ENCODE data around the gene CYP4F8. TPM values are rescaled to one million over a fixed set of nuclear protein-coding genes. Genes with fewer than 3 reads are reported as not detected.

Gene CYP4F8
- total RNA-seq, 4 donors from 2014 or later, result not detected

DNA sequence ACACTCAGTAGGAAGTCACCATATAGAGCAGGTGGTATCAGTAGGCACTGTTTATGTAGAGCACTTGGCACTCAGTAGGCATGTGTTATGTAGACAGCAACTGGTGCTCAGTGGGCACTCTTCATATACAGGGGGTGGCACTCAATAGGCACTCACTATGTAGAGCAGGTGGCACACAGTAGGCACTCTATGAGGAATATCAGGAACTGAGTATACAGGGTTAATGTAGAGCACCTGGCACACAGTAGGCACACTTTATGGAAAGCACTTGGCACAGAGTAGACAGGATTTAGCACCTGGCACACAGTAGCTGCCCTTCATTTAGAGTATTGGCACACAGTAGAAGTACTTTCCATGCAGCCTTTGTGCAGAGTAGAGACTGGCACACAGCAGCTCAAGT, 24.6 kb downstream of the CYP4F8 start:
- peak overlapping the region in 3 of 4 donors; percentile 70 to 95 (median 90) for H3K27ac ChIP-seq
- H3K36me3 ChIP-seq, result no peaks in the 10 kb centered on the region

DNA sequence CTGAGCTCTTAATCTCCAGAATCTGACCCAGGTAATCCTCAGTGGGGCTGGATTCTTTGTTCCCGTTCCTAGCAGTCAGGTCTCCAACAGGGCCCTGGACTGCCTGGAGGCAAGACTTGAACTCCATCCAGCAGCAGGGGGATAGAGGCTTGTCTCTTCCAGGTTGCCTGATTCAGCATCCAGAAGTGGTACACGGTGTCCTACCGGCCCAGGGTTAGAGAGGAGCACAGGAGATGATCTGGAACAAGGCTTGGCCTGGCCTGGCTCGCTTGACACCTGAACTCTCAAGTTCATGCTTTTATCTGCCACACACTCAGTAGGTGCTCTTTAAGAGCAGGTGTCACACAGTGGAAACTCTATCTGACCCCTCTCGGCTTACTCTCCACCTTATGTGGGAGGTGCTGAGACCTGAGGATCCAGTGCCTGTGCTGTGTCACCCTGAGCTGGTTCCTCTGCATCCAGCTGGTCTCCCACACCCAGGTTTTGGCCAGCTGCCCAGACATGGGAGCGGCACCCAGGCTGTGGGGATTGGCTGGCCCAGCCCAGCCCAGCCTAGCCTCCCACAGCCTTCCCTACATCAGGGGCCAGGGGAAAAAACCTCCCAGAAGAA, 25.4 kb downstream of the CYP4F8 start, which contains the start of gene CYP4F3:
TSS of gene CYP4F3 (plus strand) at position 604 of the 610 bp plus-strand sequence. CDS start 519 bp downstream, outside the sequence.
- peak within 1 kb of the TSS in 2 of 4 donors; percentile 32 to 51 for H3K4me3 ChIP-seq
- DNase-seq, result peak in 2 of 3 donors; percentile 95 to 98
- H3K27ac ChIP-seq, result peak within 1 kb of the TSS in 3 of 4 donors; percentile 70 to 95 (median 90)
- H3K27me3 ChIP-seq, result no peaks in the 10 kb centered on the region
- H3K4me1 ChIP-seq, result peaks cover 0 to 19% (median 0%) of the 10 kb centered on the region in 4 donors
- H3K9me3 ChIP-seq, result no peaks in the 10 kb centered on the region
- no peaks in the 10 kb centered on the region for H3K36me3 ChIP-seq
- peak in 1 of 2 donors; percentile 51 for TF ChIP-seq POLR2A (IDR thresholded peaks at IDR 0.05)
- TF ChIP-seq, protein P1, sequence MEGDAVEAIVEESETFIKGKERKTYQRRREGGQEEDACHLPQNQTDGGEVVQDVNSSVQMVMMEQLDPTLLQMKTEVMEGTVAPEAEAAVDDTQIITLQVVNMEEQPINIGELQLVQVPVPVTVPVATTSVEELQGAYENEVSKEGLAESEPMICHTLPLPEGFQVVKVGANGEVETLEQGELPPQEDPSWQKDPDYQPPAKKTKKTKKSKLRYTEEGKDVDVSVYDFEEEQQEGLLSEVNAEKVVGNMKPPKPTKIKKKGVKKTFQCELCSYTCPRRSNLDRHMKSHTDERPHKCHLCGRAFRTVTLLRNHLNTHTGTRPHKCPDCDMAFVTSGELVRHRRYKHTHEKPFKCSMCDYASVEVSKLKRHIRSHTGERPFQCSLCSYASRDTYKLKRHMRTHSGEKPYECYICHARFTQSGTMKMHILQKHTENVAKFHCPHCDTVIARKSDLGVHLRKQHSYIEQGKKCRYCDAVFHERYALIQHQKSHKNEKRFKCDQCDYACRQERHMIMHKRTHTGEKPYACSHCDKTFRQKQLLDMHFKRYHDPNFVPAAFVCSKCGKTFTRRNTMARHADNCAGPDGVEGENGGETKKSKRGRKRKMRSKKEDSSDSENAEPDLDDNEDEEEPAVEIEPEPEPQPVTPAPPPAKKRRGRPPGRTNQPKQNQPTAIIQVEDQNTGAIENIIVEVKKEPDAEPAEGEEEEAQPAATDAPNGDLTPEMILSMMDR (IDR thresholded peaks at IDR 0.05), result peak in 1 of 6 experiments; percentile 4

More for the DNA sequence above, 24.6 kb downstream of the CYP4F8 start:
- no peaks in the 10 kb centered on the region for H3K9me3 ChIP-seq
- no peak for TF ChIP-seq POLR2A (IDR thresholded peaks at IDR 0.05)
- TF ChIP-seq, protein P1 (IDR thresholded peaks at IDR 0.05), result no peak
- DNase-seq, result no peak
- H3K4me1 ChIP-seq, result peaks cover 0 to 19% (median 0%) of the 10 kb centered on the region in 4 donors
- no peak overlapping the region for H3K4me3 ChIP-seq
- H3K27me3 ChIP-seq, result no peaks in the 10 kb centered on the region

DNA sequence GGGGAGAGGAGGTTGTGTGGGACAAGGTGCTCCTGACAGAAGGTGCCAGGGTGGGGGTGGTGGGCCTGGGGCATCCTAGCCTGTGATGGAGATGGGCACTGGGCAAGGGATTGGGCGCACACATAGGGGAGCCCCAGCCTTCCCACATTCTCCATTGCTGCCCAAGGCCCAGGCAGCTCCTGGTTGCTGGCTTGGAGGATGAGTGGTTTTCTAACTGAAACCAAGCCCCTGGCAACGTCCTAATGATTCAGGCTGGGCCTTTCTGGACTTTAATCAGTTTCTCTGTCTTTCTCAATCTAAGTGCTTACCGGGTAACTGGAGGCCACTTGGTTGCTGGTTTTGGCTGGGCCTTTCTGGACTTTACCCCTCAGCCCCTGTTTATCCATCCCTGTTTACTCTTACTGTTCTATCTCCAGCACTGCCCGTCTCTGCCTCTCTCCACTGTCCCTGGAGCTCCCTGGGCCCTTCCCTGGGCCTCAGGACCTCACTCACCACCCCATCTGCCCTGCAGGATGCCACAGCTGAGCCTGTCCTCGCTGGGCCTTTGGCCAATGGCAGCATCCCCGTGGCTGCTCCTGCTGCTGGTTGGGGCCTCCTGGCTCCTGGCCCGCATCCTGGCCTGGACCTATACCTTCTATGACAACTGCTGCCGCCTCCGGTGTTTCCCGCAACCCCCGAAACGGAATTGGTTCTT, 26.0 kb downstream of the CYP4F8 start:
- Histone ChIP-seq H3K27me3 (no peaks in the 10 kb centered on the region), H3K27ac (peak overlapping the region in 3 of 4 donors; percentile 66 to 95 (median 90)), H3K4me3 (peak overlapping the region in 2 of 4 donors; percentile 32 to 51), H3K36me3 (no peaks in the 10 kb centered on the region), H3K9me3 (no peaks in the 10 kb centered on the region), H3K4me1 (peaks cover 0 to 19% (median 0%) of the 10 kb centered on the region in 4 donors)
- peak in 1 of 2 donors; percentile 46 for TF ChIP-seq POLR2A (IDR thresholded peaks at IDR 0.05)
- TF ChIP-seq, protein P1 (IDR thresholded peaks at IDR 0.05), result no peak
- DNase-seq, result peak in 2 of 3 donors; percentile 68 to 70

DNA sequence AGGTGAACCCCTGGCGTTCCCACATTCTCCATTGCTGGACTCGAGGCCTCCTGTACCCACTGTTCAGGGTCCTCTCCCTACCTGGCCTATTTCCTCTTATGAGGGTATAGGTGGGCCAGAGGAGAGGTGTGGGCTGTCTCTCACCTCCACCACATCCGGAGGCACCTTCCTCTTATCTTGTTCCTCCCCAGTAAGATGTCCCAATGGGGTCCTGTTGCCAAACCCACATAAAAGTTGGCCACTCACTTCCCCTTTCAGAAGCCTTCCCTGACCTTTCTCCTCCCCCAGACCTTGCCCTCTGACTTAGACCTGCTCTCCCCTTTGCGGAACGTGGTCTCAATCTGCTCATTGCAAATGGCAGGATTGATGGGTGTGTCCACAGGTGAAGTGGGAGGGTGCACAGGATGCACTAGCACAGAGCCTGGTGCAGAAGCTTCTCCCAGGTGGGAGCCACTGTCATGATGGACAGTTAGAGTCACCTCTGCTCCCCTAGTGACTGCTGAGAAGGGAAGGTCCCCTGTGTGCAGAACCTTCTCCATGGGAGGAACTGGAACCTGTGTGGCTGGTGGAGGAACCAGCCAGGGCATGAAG, 27.0 kb downstream of the CYP4F8 start:
- no peaks in the 10 kb centered on the region for H3K36me3 ChIP-seq
- H3K9me3 ChIP-seq, result no peaks in the 10 kb centered on the region
- DNase-seq, result peak in 1 of 3 donors; percentile 30
- H3K4me3 ChIP-seq, result peak overlapping the region in 2 of 4 donors; percentile 32 to 51
- peaks cover 0 to 19% (median 0%) of the 10 kb centered on the region in 4 donors for H3K4me1 ChIP-seq
- no peak for TF ChIP-seq POLR2A (IDR thresholded peaks at IDR 0.05)
- TF ChIP-seq, protein P1 (IDR thresholded peaks at IDR 0.05), result no peak
- H3K27me3 ChIP-seq, result no peaks in the 10 kb centered on the region
- peak overlapping the region in 3 of 4 donors; percentile 66 to 95 (median 90) for H3K27ac ChIP-seq

DNA sequence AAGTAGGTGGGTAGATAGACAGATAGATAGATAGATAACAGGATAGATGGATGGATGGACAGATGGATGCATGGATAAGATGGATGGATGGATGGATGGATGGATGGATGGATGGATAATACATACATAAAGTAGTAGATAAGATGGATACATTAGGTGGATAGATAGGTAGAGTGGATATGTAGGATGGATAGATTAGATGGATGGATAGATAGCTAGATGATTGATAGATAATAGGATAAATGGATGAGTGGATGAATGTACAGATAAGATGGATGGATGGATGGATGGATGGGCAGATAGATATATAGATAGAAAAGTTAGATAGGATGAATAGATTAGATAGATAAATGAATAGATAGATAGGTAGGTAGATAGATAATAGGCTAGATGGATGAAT, 27.8 kb downstream of the CYP4F8 start:
- no peak for DNase-seq
- Histone ChIP-seq H3K36me3 (no peaks in the 10 kb centered on the region), H3K4me1 (peaks cover 0 to 19% (median 0%) of the 10 kb centered on the region in 4 donors), H3K9me3 (no peaks in the 10 kb centered on the region), H3K4me3 (peak overlapping the region in 1 of 4 donors; percentile 51), H3K27me3 (no peaks in the 10 kb centered on the region), H3K27ac (no peak overlapping the region)
- no peak for TF ChIP-seq POLR2A (IDR thresholded peaks at IDR 0.05)
- TF ChIP-seq, protein P1 (IDR thresholded peaks at IDR 0.05), result no peak

All from Peyer's patch (tissue), 4 donors.